HG03520 (cell line): ENCODE results near the gene SLC9A4.

Experiments used
- ATAC-seq: cut with Tn5 transposase; IDR thresholded peaks from one replicate; pipeline ENCODE4 v1.9.1; 2021; ENCODE audit warnings: mild to moderate bottlenecking, moderate library complexity; ENCODE audit not compliant: unreplicated experiment

Gene SLC9A4, protein sequence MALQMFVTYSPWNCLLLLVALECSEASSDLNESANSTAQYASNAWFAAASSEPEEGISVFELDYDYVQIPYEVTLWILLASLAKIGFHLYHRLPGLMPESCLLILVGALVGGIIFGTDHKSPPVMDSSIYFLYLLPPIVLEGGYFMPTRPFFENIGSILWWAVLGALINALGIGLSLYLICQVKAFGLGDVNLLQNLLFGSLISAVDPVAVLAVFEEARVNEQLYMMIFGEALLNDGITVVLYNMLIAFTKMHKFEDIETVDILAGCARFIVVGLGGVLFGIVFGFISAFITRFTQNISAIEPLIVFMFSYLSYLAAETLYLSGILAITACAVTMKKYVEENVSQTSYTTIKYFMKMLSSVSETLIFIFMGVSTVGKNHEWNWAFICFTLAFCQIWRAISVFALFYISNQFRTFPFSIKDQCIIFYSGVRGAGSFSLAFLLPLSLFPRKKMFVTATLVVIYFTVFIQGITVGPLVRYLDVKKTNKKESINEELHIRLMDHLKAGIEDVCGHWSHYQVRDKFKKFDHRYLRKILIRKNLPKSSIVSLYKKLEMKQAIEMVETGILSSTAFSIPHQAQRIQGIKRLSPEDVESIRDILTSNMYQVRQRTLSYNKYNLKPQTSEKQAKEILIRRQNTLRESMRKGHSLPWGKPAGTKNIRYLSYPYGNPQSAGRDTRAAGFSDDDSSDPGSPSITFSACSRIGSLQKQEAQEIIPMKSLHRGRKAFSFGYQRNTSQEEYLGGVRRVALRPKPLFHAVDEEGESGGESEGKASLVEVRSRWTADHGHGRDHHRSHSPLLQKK

GRCh38 chr2:102473020-102473419 is at the start of gene SLC9A4:
Gene SLC9A4 (plus strand): TSS chr2:102473226. CDS start chr2:102473760, 534 bp downstream.
- ATAC-seq: no peak

- ATAC-seq: no peak
These were observed 49.7 kb upstream of the SLC9A4 start for GRCh38 chr2:102423368-102423767.

DNA sequence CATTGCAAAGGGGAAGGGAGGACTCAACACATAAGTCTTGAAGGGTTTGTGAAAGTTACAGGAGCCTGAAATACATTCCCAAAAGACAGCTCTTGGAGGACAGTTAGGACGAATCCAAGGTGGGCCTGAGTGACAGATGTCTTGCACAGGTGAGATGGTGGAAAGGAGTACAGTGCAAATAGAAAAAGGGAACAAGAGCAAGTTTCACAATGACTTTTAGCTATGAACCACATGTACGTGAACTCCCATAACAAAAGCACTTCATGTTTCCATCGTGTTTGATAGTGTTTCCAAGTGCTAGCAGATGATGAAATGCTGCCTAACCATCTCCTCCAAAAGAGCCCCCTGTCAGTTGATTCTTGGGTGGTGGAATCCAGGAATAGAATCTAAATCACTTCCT is 48.3 kb upstream of the SLC9A4 start:
- peak; percentile 90 for ATAC-seq

GRCh38 chr2:102425441-102426132 is 47.4 kb upstream of the SLC9A4 start:
- no peak for ATAC-seq

GRCh38 chr2:102427249-102427648 is 45.8 kb upstream of the SLC9A4 start:
- ATAC-seq: no peak

DNA sequence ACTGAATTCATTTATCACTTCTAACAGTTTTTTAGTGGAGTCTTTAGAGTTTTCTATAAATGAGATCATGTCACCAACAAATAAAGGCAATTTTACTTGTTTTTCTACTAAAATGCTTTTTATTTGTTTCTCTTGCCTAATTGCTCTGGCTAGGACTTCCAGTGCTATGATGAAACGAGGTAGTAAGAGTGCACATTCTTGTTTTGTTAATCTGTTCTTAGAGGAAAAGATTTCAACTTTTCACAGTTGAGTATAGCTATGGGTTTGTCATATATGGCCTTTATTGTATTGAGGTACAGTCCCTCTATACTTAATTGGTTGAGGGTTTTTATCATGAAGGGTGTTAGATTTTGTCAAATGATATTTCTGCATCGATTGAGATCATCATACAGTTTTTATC is 44.5 kb upstream of the SLC9A4 start:
- no peak for ATAC-seq

DNA sequence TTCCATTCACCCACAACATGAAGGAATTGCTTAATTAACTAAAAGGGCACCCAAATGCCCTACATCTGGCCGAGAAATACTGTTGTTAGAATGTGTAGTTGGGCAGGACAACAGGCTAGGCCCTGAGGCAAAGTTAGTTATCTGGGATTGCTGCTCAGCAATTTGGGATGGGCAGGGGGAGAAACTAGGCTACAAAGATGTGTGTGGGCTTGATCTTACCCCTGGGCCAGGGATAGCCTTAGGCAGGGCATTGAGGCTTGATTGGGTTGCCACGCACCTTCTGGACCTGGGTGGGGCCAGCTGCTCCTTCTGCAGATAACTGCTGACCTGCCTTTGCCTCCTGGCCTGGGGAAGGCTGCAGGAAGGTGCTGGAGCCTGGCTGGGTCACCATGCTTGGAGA is 40.6 kb upstream of the SLC9A4 start:
- no peak for ATAC-seq

- no peak for ATAC-seq
These were observed 38.9 kb upstream of the SLC9A4 start for GRCh38 chr2:102433973-102434654.

DNA sequence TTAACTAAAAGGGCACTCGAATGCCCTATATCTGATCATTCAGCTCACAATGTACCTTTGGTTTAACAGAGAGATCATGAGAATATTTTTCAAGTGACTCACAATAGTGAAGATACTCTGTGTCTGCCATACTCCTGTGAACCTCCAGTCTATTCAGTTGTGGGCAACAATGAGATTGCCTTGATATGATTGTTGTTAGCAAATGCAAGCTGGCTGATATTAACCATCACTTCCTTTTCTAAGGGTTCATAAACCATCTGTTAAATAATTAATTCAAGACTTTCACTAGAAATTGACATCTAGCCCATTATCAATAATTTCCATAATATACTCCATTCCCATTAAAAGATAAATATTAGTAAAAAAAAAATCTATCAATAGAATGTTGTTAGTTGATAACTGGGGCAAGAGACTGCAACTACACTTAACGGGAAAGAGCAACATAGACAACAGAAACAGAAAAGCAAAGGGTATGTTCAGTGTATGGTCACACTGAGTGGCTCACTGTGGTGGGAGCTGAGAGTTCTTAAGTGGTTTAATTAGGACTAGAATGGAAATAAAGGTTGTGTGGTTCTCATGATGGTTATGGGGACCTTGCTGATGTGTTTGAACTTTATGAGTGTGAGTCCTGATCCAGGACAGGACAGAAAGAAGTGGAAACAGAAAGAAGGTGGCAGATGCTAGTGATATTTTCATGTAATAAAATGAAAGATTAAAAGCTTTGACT is 38.2 kb upstream of the SLC9A4 start:
- peak; percentile 75 for ATAC-seq

- no peak for ATAC-seq
These were observed 37.3 kb upstream of the SLC9A4 start for GRCh38 chr2:102435741-102436140.

- ATAC-seq: no peak
These were observed 36.7 kb upstream of the SLC9A4 start for GRCh38 chr2:102436323-102436722.

DNA sequence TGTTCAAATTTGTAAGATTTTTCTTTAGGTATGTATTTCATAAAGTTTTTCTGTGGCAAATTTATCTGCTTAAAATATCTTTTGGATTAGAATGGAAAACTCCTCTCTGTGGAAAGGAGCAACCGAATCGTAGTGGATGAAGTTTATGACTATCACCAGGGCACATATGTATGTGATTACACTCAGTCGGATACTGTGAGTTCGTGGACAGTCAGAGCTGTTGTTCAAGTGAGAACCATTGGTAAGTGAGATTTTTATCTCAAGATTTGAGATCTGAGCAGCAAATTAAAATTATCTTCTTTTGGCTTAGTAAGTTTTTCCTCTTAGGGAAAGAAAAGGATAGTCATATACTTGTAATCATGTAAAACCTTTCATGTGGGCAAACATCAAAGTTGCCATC is 35.9 kb upstream of the SLC9A4 start:
- ATAC-seq: no peak

GRCh38 chr2:102438111-102438510 is 34.9 kb upstream of the SLC9A4 start:
- ATAC-seq: no peak

GRCh38 chr2:102438578-102438977 is 34.4 kb upstream of the SLC9A4 start:
- no peak for ATAC-seq

DNA sequence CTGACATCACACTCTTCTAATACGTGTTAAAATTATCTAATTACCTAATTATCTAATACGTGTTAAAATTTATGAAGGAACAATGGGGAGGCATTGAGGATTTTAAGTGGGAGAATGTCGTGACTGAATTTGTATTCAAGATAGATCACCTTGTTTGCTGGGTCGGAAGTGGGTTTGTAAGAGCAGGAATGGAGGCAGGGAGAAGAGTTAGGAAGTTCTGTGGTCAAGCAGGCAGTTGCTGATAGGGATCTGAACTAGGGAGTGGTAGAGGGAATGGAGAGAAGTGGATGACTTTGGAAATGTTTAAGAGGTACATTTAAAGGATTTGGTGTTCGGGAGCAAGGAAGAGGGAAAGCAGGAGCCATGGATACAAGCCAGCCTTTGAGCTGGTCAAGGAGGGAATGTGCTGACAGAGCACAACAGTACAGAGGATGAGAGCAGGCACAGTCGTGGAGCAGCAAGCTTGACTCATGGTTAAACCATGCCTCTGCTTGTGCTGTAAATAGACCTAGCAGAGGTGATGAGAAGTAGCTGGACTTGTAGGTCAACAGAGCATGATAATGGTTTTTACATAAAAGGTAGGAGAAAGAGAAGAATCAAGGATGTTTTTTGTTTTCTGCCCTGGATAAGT is 33.8 kb upstream of the SLC9A4 start:
- no peak for ATAC-seq

DNA sequence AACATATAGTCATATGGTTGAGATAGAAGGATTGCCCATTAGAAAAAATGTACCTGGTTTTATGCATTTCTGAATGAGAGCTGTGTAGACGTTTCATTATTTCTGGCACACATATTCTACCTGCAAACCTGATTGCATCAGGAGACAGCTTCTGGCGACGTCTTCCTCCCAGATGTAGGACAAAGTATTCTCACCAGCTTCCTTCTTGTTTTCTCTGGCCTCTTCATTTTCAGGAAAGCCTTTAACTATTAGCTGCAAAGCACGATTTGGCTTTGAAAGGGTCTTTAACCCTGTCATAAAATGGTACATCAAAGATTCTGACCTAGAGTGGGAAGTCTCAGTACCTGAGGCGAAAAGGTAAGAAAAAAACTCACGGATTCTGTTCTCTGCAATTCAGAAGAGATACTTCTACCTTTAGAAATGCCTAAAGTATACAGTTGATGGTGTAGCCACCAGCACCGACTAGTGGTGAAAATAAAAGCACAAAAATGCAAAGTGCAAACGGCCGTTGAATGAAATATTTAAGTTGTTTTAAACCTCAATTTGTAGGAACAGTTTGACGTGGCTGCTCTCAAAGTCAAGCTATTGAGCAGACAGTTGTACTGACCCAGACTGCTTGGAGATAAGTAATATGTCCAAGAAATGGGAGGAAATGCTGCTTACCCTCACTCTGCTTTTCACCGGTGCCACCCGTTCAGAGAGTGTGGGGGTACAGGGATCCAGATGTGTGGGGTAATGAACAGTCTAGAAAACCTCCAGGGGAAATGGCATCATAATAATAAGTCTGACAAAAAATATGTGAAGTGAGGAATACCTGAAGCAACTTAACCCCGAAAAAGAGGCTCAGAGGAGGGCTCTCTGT is 29.8 kb upstream of the SLC9A4 start:
- peak; percentile 60 for ATAC-seq

GRCh38 chr2:102444233-102444632 is 28.8 kb upstream of the SLC9A4 start:
- ATAC-seq: no peak

- no peak for ATAC-seq
These were observed 26.1 kb upstream of the SLC9A4 start for GRCh38 chr2:102446936-102447335.
